WTC11 (cell line): ENCODE results near the gene CLNK. TPM values are rescaled to one million over a fixed set of nuclear protein-coding genes. Genes with fewer than 3 reads are reported as not detected.

Experiments
- ATAC-seq: fragments of 200-7000 bp; cut with Tn5 transposase; 2 replicates; pipeline ENCODE4 v1.10.0; 2021; ENCODE audit warnings: mild to moderate bottlenecking, moderate library complexity
- CTCF ChIA-PET: fragments of 300-600 bp; sonication (Branson Sonifier 250); formaldehyde crosslinking; loops from one replicate; lab custom pipeline; 2021; ENCODE audit warnings: antibody characterized with exemption; lab: Charles Lee
- POLR2A ChIA-PET: fragments of 350-600 bp; sonication (Branson Sonifier 250); formaldehyde crosslinking; loops from one replicate; lab custom pipeline; 2021; ENCODE audit warnings: antibody characterized with exemption; lab: Charles Lee
- DNase-seq: peaks from one replicate; pipeline ENCODE4 v3.0.0; 2021; ENCODE audit warnings: low spot score
- H3K27ac Mint-ChIP-seq: 2 replicates; pipeline ENCODE4 v1.8.0; 2021; ENCODE audit warnings: mixed read lengths
- H3K27me3 Mint-ChIP-seq: 2 replicates; pipeline ENCODE4 v1.8.0; 2021; ENCODE audit warnings: low read depth, mild to moderate bottlenecking, moderate library complexity, mixed read lengths
- H3K36me3 Mint-ChIP-seq: 2 replicates; pipeline ENCODE4 v1.8.0; 2021; ENCODE audit warnings: mixed read lengths
- H3K4me1 Mint-ChIP-seq: 2 replicates; pipeline ENCODE4 v1.8.0; 2022; ENCODE audit warnings: mixed read lengths
- H3K4me3 Mint-ChIP-seq: 2 replicates; pipeline ENCODE4 v1.8.0; 2021; ENCODE audit warnings: mild to moderate bottlenecking, moderate library complexity, mixed read lengths
- H3K9me3 Mint-ChIP-seq: 2 replicates; pipeline ENCODE4 v1.8.0; 2021; ENCODE audit warnings: mixed read lengths
- CREB1 ChIP-seq: sonication (generic); formaldehyde crosslinking; IDR thresholded peaks from 2 replicates; pipeline ENCODE4 v1.8.0; 2023; ENCODE audit warnings: mild to moderate bottlenecking, missing genetic modification reagents
- GABPB1 ChIP-seq: sonication (generic); formaldehyde crosslinking; IDR thresholded peaks from 2 replicates; pipeline ENCODE4 v1.8.1; 2023; ENCODE audit warnings: mild to moderate bottlenecking, missing genetic modification reagents
- GRHL2 ChIP-seq: fragments of 250-450 bp; sonication (Bioruptor Pico); IDR thresholded peaks from 2 replicates; pipeline ENCODE4 v1.8.0; 2022; ENCODE audit warnings: mild to moderate bottlenecking, moderate library complexity; ENCODE audit not compliant: insufficient replicate concordance, severe bottlenecking
- JAZF1 ChIP-seq: fragments of 250-450 bp; sonication (Bioruptor Pico); IDR thresholded peaks from 2 replicates; pipeline ENCODE4 v1.9.0; 2021; ENCODE audit warnings: moderate library complexity, mild to moderate bottlenecking, inconsistent platforms
- JUN ChIP-seq: sonication (generic); formaldehyde crosslinking; IDR thresholded peaks from 2 replicates; pipeline ENCODE4 v1.8.0; 2023; ENCODE audit warnings: mild to moderate bottlenecking, missing genetic modification reagents
- MXD4 ChIP-seq: fragments of 250-450 bp; sonication (Bioruptor Pico); IDR thresholded peaks from 2 replicates; pipeline ENCODE4 v1.8.0; 2021; ENCODE audit warnings: mild to moderate bottlenecking, moderate library complexity, borderline replicate concordance
- NFYB ChIP-seq: sonication (generic); formaldehyde crosslinking; conservative IDR thresholded peaks from 2 replicates; pipeline ENCODE4 v1.8.0; 2022; ENCODE audit warnings: low read depth, missing genetic modification reagents
- RORB ChIP-seq: fragments of 250-450 bp; sonication (Bioruptor Pico); IDR thresholded peaks from 2 replicates; pipeline ENCODE4 v1.9.0; 2021; ENCODE audit warnings: mild to moderate bottlenecking
- SOX15 ChIP-seq: fragments of 250-450 bp; sonication (Bioruptor Pico); IDR thresholded peaks from 2 replicates; pipeline ENCODE4 v1.9.0; 2021; ENCODE audit warnings: mild to moderate bottlenecking
- ZBTB21 ChIP-seq: sonication (generic); formaldehyde crosslinking; IDR thresholded peaks from 2 replicates; pipeline ENCODE4 v1.8.1; 2023; ENCODE audit warnings: mild to moderate bottlenecking, missing genetic modification reagents, borderline replicate concordance
- ZNF121 ChIP-seq: sonication (generic); formaldehyde crosslinking; IDR thresholded peaks from 2 replicates; pipeline ENCODE4 v1.8.0; 2023; ENCODE audit warnings: missing genetic modification reagents
- ZNF317 ChIP-seq: sonication (generic); formaldehyde crosslinking; IDR thresholded peaks from 2 replicates; pipeline ENCODE4 v1.8.1; 2023; ENCODE audit warnings: low read depth, mild to moderate bottlenecking, moderate library complexity, missing genetic modification reagents, borderline replicate concordance
- ZNF423 ChIP-seq: fragments of 250-450 bp; sonication (Bioruptor Pico); IDR thresholded peaks from 2 replicates; pipeline ENCODE4 v2.1.2; 2022; ENCODE audit warnings: mild to moderate bottlenecking, moderate library complexity
- total RNA-seq: library from RNA; stranded (reverse); gene quantifications from 3 replicates; pipeline ENCODE4 v1.2.3, GENCODE V29; 2021
- TF ChIP-seq, protein P1 (sequence below): sonication (generic); formaldehyde crosslinking; IDR thresholded peaks from 2 replicates; pipeline ENCODE4 v1.8.0; 2022; ENCODE audit warnings: mild to moderate bottlenecking, missing genetic modification reagents
- TF ChIP-seq, protein P2 (sequence below): sonication (generic); formaldehyde crosslinking; IDR thresholded peaks from 2 replicates; pipeline ENCODE4 v1.8.0; 2022; ENCODE audit warnings: mild to moderate bottlenecking, missing genetic modification reagents
- TF ChIP-seq, protein P3 (sequence below): sonication (generic); formaldehyde crosslinking; IDR thresholded peaks from 2 replicates; pipeline ENCODE4 v1.8.1; 2023; ENCODE audit warnings: mild to moderate bottlenecking, missing genetic modification reagents, moderate library complexity
- TF ChIP-seq, protein P4 (sequence below): fragments of 250-450 bp; sonication (Bioruptor Pico); IDR thresholded peaks from 2 replicates; pipeline ENCODE4 v1.8.0; 2021; ENCODE audit warnings: mild to moderate bottlenecking
- TF ChIP-seq, protein P5 (sequence below): sonication (generic); formaldehyde crosslinking; IDR thresholded peaks from 2 replicates; pipeline ENCODE4 v1.8.0; 2023; ENCODE audit warnings: mild to moderate bottlenecking, missing genetic modification reagents
- TF ChIP-seq, protein P6 (sequence below): fragments of 250-450 bp; sonication (Bioruptor Pico); IDR thresholded peaks from 2 replicates; pipeline ENCODE4 v1.9.0; 2021; ENCODE audit warnings: moderate library complexity, mild to moderate bottlenecking, inconsistent platforms, borderline replicate concordance
- TF ChIP-seq, protein P7 (sequence below): sonication (generic); formaldehyde crosslinking; IDR thresholded peaks from 2 replicates; pipeline ENCODE4 v1.8.0; 2022; ENCODE audit warnings: mild to moderate bottlenecking, missing genetic modification reagents

CLNK gene
- total RNA-seq, 1 experiment from 2014 or later, result not detected

DNA sequence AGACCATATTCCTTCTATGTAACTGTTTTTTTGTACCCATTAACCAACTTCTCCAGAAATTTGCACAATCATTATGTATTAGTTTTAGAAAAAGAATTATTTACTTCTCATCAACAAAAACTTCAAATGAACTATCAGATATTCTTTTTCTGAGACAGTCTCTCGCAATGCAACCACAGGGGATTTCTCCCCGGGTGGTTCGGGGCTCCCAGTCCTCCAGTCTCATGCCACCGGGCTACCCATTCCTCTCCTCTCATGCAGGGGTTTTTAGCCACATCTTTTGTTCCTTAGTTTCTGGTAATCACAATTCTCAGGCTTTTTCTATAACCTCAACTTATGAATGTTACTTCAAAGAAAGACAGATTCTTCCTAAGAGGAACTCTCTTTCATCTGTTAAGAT, 46.6 kb upstream of the CLNK start:
- no peak for DNase-seq
- peaks cover 66% of the 10 kb centered on the region for H3K36me3 Mint-ChIP-seq
- POLR2A ChIA-PET, result no interaction called here
- CTCF ChIA-PET, result no interaction called here
- no peaks in the 10 kb centered on the region; the same call in 1 of the 2 replicates for H3K27me3 Mint-ChIP-seq
- peaks cover 81% of the 10 kb centered on the region for H3K9me3 Mint-ChIP-seq
- H3K27ac Mint-ChIP-seq, result no peak overlapping the region
- ATAC-seq, result no peak
- peaks cover 2% of the 10 kb centered on the region; the same call in 1 of the 2 replicates for H3K4me1 Mint-ChIP-seq
- TF ChIP-seq, protein P1, sequence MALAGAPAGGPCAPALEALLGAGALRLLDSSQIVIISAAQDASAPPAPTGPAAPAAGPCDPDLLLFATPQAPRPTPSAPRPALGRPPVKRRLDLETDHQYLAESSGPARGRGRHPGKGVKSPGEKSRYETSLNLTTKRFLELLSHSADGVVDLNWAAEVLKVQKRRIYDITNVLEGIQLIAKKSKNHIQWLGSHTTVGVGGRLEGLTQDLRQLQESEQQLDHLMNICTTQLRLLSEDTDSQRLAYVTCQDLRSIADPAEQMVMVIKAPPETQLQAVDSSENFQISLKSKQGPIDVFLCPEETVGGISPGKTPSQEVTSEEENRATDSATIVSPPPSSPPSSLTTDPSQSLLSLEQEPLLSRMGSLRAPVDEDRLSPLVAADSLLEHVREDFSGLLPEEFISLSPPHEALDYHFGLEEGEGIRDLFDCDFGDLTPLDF (CRISPR knock-in tag), result no peak
- TF ChIP-seq JUN (CRISPR knock-in tag) (no peak), MXD4 (CRISPR knock-in tag) (no peak), JAZF1 (CRISPR knock-in tag) (no peak), GABPB1 (no peak), NFYB (no peak), RORB (no peak), CREB1 (CRISPR knock-in tag) (no peak), ZNF121 (no peak), SOX15 (no peak), ZNF423 (CRISPR knock-in tag) (no peak), GRHL2 (CRISPR knock-in tag) (no peak), ZBTB21 (CRISPR knock-in tag) (no peak), ZNF317 (CRISPR knock-in tag) (no peak)
- TF ChIP-seq, protein P2, sequence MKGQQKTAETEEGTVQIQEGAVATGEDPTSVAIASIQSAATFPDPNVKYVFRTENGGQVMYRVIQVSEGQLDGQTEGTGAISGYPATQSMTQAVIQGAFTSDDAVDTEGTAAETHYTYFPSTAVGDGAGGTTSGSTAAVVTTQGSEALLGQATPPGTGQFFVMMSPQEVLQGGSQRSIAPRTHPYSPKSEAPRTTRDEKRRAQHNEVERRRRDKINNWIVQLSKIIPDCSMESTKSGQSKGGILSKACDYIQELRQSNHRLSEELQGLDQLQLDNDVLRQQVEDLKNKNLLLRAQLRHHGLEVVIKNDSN (CRISPR knock-in tag), result no peak
- TF ChIP-seq, protein P3, sequence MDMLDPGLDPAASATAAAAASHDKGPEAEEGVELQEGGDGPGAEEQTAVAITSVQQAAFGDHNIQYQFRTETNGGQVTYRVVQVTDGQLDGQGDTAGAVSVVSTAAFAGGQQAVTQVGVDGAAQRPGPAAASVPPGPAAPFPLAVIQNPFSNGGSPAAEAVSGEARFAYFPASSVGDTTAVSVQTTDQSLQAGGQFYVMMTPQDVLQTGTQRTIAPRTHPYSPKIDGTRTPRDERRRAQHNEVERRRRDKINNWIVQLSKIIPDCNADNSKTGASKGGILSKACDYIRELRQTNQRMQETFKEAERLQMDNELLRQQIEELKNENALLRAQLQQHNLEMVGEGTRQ, result no peak
- TF ChIP-seq, protein P4, sequence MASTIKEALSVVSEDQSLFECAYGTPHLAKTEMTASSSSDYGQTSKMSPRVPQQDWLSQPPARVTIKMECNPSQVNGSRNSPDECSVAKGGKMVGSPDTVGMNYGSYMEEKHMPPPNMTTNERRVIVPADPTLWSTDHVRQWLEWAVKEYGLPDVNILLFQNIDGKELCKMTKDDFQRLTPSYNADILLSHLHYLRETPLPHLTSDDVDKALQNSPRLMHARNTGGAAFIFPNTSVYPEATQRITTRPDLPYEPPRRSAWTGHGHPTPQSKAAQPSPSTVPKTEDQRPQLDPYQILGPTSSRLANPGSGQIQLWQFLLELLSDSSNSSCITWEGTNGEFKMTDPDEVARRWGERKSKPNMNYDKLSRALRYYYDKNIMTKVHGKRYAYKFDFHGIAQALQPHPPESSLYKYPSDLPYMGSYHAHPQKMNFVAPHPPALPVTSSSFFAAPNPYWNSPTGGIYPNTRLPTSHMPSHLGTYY (CRISPR knock-in tag), result no peak
- TF ChIP-seq, protein P5, sequence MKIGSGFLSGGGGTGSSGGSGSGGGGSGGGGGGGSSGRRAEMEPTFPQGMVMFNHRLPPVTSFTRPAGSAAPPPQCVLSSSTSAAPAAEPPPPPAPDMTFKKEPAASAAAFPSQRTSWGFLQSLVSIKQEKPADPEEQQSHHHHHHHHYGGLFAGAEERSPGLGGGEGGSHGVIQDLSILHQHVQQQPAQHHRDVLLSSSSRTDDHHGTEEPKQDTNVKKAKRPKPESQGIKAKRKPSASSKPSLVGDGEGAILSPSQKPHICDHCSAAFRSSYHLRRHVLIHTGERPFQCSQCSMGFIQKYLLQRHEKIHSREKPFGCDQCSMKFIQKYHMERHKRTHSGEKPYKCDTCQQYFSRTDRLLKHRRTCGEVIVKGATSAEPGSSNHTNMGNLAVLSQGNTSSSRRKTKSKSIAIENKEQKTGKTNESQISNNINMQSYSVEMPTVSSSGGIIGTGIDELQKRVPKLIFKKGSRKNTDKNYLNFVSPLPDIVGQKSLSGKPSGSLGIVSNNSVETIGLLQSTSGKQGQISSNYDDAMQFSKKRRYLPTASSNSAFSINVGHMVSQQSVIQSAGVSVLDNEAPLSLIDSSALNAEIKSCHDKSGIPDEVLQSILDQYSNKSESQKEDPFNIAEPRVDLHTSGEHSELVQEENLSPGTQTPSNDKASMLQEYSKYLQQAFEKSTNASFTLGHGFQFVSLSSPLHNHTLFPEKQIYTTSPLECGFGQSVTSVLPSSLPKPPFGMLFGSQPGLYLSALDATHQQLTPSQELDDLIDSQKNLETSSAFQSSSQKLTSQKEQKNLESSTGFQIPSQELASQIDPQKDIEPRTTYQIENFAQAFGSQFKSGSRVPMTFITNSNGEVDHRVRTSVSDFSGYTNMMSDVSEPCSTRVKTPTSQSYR (CRISPR knock-in tag), result no peak
- TF ChIP-seq, protein P6, sequence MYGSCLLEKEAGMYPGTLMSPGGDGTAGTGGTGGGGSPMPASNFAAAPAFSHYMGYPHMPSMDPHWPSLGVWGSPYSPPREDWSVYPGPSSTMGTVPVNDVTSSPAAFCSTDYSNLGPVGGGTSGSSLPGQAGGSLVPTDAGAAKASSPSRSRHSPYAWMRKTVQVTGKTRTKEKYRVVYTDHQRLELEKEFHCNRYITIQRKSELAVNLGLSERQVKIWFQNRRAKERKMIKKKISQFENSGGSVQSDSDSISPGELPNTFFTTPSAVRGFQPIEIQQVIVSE (CRISPR knock-in tag), result no peak
- TF ChIP-seq, protein P7, sequence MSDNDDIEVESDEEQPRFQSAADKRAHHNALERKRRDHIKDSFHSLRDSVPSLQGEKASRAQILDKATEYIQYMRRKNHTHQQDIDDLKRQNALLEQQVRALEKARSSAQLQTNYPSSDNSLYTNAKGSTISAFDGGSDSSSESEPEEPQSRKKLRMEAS (CRISPR knock-in tag), result no peak
- TF ChIP-seq, all 79 proteins: peak for 0
- no peak overlapping the region for H3K4me3 Mint-ChIP-seq
